ENCODE data around the gene MICAL3. TPM values are rescaled to one million over a fixed set of nuclear protein-coding genes. Genes with fewer than 3 reads are reported as not detected.

MICAL3 gene
- total RNA-seq, 1 donor from 2014 or later, result 33.6 TPM

GRCh38 chr22:17984114-17984513 lies 40.2 kb downstream of the MICAL3 start:
- no peak overlapping the region for H3K4me3 ChIP-seq
- H3K27ac Mint-ChIP-seq, result no peak overlapping the region
- H3K27ac ChIP-seq, result no peak overlapping the region
- no peaks in the 10 kb centered on the region for H3K9me3 ChIP-seq (ENCODE audit: low read depth)
- H3K4me1 Mint-ChIP-seq, result peaks cover 41% of the 10 kb centered on the region
- H3K4me2 ChIP-seq, result no peak overlapping the region
- H3K9ac ChIP-seq, result no peak overlapping the region
- H4K20me1 ChIP-seq (ENCODE audit: low read depth), result peaks cover 83% of the 10 kb centered on the region
- no peaks in the 10 kb centered on the region for H3K36me3 Mint-ChIP-seq
- peaks cover 11% of the 10 kb centered on the region for H3F3A ChIP-seq (ENCODE audit: low read depth)
- H3K4me1 ChIP-seq, result peaks cover 13% of the 10 kb centered on the region
- H2AFZ ChIP-seq (replicated peaks), result no peak overlapping the region
- no peaks in the 10 kb centered on the region for H3K27me3 ChIP-seq
- no peaks in the 10 kb centered on the region for H3K9me3 Mint-ChIP-seq
- H3K36me3 ChIP-seq, result no peaks in the 10 kb centered on the region
- TF ChIP-seq EZH2phosphoT487 (IDR thresholded peaks at IDR 0.05) (no peak), EZH2 (IDR thresholded peaks at IDR 0.05) (no peak), CTCF (IDR thresholded peaks at IDR 0.05) (no peak)
- no peak for DNase-seq (ENCODE audit: low spot score)
- peaks cover 85% of the 10 kb centered on the region for H3K79me2 ChIP-seq (ENCODE audit: low read depth)
- H3K27me3 Mint-ChIP-seq (ENCODE audit: insufficient read depth, low read depth), result peaks cover 4% of the 10 kb centered on the region
- H3K4me3 Mint-ChIP-seq, result no peak overlapping the region

GRCh38 chr22:17982572-17983141 lies 41.7 kb downstream of the MICAL3 start:
- no peak for DNase-seq (ENCODE audit: low spot score)

GRCh38 chr22:17981497-17981896 lies 42.9 kb downstream of the MICAL3 start:
- Mint-ChIP-seq H3K4me1 (peaks cover 36% of the 10 kb centered on the region), H3K27me3 (ENCODE audit: insufficient read depth, low read depth) (peaks cover 4% of the 10 kb centered on the region), H3K27ac (no peak overlapping the region), H3K36me3 (no peaks in the 10 kb centered on the region), H3K4me3 (no peak overlapping the region), H3K9me3 (peaks cover 3% of the 10 kb centered on the region)
- H2AFZ ChIP-seq (replicated peaks), result no peak overlapping the region
- H3F3A ChIP-seq (ENCODE audit: low read depth), result peaks cover 11% of the 10 kb centered on the region
- DNase-seq (ENCODE audit: low spot score), result no peak
- H3K27me3 ChIP-seq, result no peaks in the 10 kb centered on the region
- no peaks in the 10 kb centered on the region for H3K9me3 ChIP-seq (ENCODE audit: low read depth)
- no peak overlapping the region for H3K4me3 ChIP-seq
- H3K36me3 ChIP-seq, result no peaks in the 10 kb centered on the region
- H3K4me1 ChIP-seq, result peaks cover 13% of the 10 kb centered on the region
- H3K79me2 ChIP-seq (ENCODE audit: low read depth), result peaks cover 82% of the 10 kb centered on the region
- H3K4me2 ChIP-seq, result no peak overlapping the region
- H3K9ac ChIP-seq, result no peak overlapping the region
- TF ChIP-seq EZH2phosphoT487 (IDR thresholded peaks at IDR 0.05) (no peak), EZH2 (IDR thresholded peaks at IDR 0.05) (no peak), CTCF (IDR thresholded peaks at IDR 0.05) (no peak)
- no peak overlapping the region for H3K27ac ChIP-seq
- H4K20me1 ChIP-seq (ENCODE audit: low read depth), result peaks cover 65% of the 10 kb centered on the region

More at GRCh38 chr22:17982572-17983141, 41.7 kb downstream of the MICAL3 start:
- peaks cover 69% of the 10 kb centered on the region for H4K20me1 ChIP-seq (ENCODE audit: low read depth)
- TF ChIP-seq EZH2 (IDR thresholded peaks at IDR 0.05) (no peak), CTCF (IDR thresholded peaks at IDR 0.05) (no peak), EZH2phosphoT487 (IDR thresholded peaks at IDR 0.05) (no peak)
- H3K4me3 Mint-ChIP-seq, result no peak overlapping the region
- no peaks in the 10 kb centered on the region for H3K9me3 ChIP-seq (ENCODE audit: low read depth)
- no peaks in the 10 kb centered on the region for H3K36me3 ChIP-seq
- H3K79me2 ChIP-seq (ENCODE audit: low read depth), result peaks cover 85% of the 10 kb centered on the region
- no peaks in the 10 kb centered on the region for H3K27me3 ChIP-seq
- H3K36me3 Mint-ChIP-seq, result no peaks in the 10 kb centered on the region
- H3K9ac ChIP-seq, result no peak overlapping the region
- peaks cover 13% of the 10 kb centered on the region for H3K4me1 ChIP-seq
- H3K9me3 Mint-ChIP-seq, result no peaks in the 10 kb centered on the region
- H3K4me3 ChIP-seq, result no peak overlapping the region
- H3F3A ChIP-seq (ENCODE audit: low read depth), result peaks cover 11% of the 10 kb centered on the region
- no peak overlapping the region for H3K27ac Mint-ChIP-seq
- peaks cover 38% of the 10 kb centered on the region for H3K4me1 Mint-ChIP-seq
- H3K27ac ChIP-seq, result no peak overlapping the region
- no peak overlapping the region for H2AFZ ChIP-seq (replicated peaks)
- H3K27me3 Mint-ChIP-seq (ENCODE audit: insufficient read depth, low read depth), result peaks cover 4% of the 10 kb centered on the region
- no peak overlapping the region for H3K4me2 ChIP-seq

Measured in neural progenitor cell (in vitro differentiated cells).